Testis (tissue), 3 donors: ENCODE measurements around the gene UMPS. TPM values are rescaled to one million over a fixed set of nuclear protein-coding genes. Genes with fewer than 3 reads are reported as not detected.
"Not testable (repeated sequence)": the region's sequence is repeated elsewhere in the genome, so short reads cannot be mapped to it uniquely, and the experiment has no call there.

Experiments used
- DNase-seq: peaks from one replicate; pipeline ENCODE4 v3.0.0-alpha.2; 2019
- H3K27ac ChIP-seq, 2 donors: fragments of 200-600 bp; sonication (generic); one replicate each; pipeline ENCODE4 v1.5.1; 2019
- H3K27me3 ChIP-seq: fragments of 200-600 bp; sonication (generic); one replicate; pipeline ENCODE4 v1.5.1; 2019
- H3K36me3 ChIP-seq: fragments of 200-600 bp; sonication (generic); one replicate; pipeline ENCODE4 v1.5.1; 2017; ENCODE audit warnings: low read depth; ENCODE audit errors: missing control alignments
- H3K4me1 ChIP-seq: fragments of 200-600 bp; sonication (generic); one replicate; pipeline ENCODE4 v1.5.1; 2019
- H3K4me3 ChIP-seq, 2 donors: fragments of 200-600 bp; sonication (generic); one replicate each; pipeline ENCODE4 v1.5.1; 2017 to 2019
- H3K9me3 ChIP-seq: fragments of 200-600 bp; sonication (generic); one replicate; pipeline ENCODE4 v1.5.1; 2017
- CTCF ChIP-seq, 3 experiments: fragments of 450-650 bp in 2 of 3; fragments of 200-600 bp in 1 of 3; sonication (generic) in 1 of 3; IDR thresholded peaks; one replicate each; pipeline ENCODE4 v1.5.1; 2016 to 2019; ENCODE audit warnings: antibody characterized with exemption in 3 of 3, mild to moderate bottlenecking in 2 of 3, moderate library complexity in 1 of 3
- POLR2A ChIP-seq: fragments of 450-650 bp; IDR thresholded peaks from one replicate; pipeline ENCODE4 v1.6.1; 2017; ENCODE audit warnings: antibody characterized with exemption, mild to moderate bottlenecking, moderate library complexity
- WGBS, 2 donors: methylation state at CpG; one replicate each; pipeline ENCODE4 v1.1.5; 2018; 5-methylcytosine and 5-hydroxymethylcytosine counted together
- intact Hi-C: fragments of 100-400 bp; cut with DNase I; formaldehyde crosslinking; loops from one replicate; pipeline ENCODE4 v1.15.1; 2023; ENCODE audit warnings: low total_unique reads
- polyA plus RNA-seq: library from polyadenylated mRNA; stranded (reverse); fragments of 350-450 nt; fragmentation: Illumina TruSeq; extraction: RNeasy Lipid Tissue Mini Kit (QIAGEN cat#74804); gene quantifications from one replicate; pipeline ENCODE4 v1.2.3, GENCODE V29; 2014; ENCODE audit warnings: low read depth, low replicate concordance; ENCODE audit not compliant: insufficient read depth
- total RNA-seq, 2 donors: library from RNA; depleted of rRNA; stranded (reverse); fragments of >200 nt; gene quantifications; one replicate each; pipeline ENCODE4 v1.2.3, GENCODE V29; 2016

The UMPS gene
- total and polyA plus RNA-seq, 3 donors from 2014 or later, result 20.0 to 26.8 (median 24.6) TPM

GRCh38 chr3:124781476-124782376, 51.5 kb downstream of the UMPS start:
- intact Hi-C loops, result loop anchor here (10.0 kb wide), 1 partner anchor 113 kb away; no protein-coding TSS in a partner anchor
- Histone ChIP-seq H3K9me3 (no peaks in the 10 kb centered on the region), H3K36me3 (no peaks in the 10 kb centered on the region), H3K4me3 (no peak overlapping the region), H3K4me1 (peaks cover 41% of the 10 kb centered on the region), H3K27me3 (no peaks in the 10 kb centered on the region), H3K27ac (peak overlapping the region; percentile 84 to 85)
- no peak for TF ChIP-seq CTCF (IDR thresholded peaks at IDR 0.05)
- TF ChIP-seq POLR2A, result no peak
- no peak for DNase-seq
- 54 to 67% methylated on average over 8 of the region's 8 CpGs for WGBS, 2 donors

- not testable (repeated sequence) for H3K4me3 ChIP-seq, H3K9me3 ChIP-seq, DNase-seq, H3K27me3 ChIP-seq, H3K27ac ChIP-seq, H3K36me3 ChIP-seq
- 89 to 93% methylated on average over 6 of the region's 6 CpGs for WGBS, 2 donors
- peaks cover 47% of the 10 kb centered on the region for H3K4me1 ChIP-seq
- intact Hi-C loops, result loop anchor here (10.0 kb wide), 1 partner anchor 112 kb away; no protein-coding TSS in a partner anchor
Measured at GRCh38 chr3:124782377-124782712, 52.1 kb downstream of the UMPS start.

GRCh38 chr3:124783696-124784095, 53.4 kb downstream of the UMPS start:
- Histone ChIP-seq H3K27me3 (no peaks in the 10 kb centered on the region), H3K36me3 (no peaks in the 10 kb centered on the region), H3K9me3 (no peaks in the 10 kb centered on the region), H3K4me1 (peaks cover 55% of the 10 kb centered on the region), H3K4me3 (no peak overlapping the region), H3K27ac (no peak overlapping the region)
- WGBS, 2 donors, result 82 to 85% methylated on average over 4 of the region's 4 CpGs
- no peak for DNase-seq
- intact Hi-C loops, result loop anchor here (10.0 kb wide), 1 partner anchor 111 kb away; no protein-coding TSS in a partner anchor
- no peak for TF ChIP-seq POLR2A
- no peak for TF ChIP-seq CTCF (IDR thresholded peaks at IDR 0.05)

GRCh38 chr3:124784686-124785382, 54.6 kb downstream of the UMPS start:
- no peak for DNase-seq
- Histone ChIP-seq H3K27ac (no peak overlapping the region), H3K4me3 (no peak overlapping the region), H3K27me3 (no peaks in the 10 kb centered on the region), H3K9me3 (no peaks in the 10 kb centered on the region), H3K4me1 (peaks cover 50% of the 10 kb centered on the region), H3K36me3 (no peaks in the 10 kb centered on the region)
- WGBS, 2 donors, result 72 to 78% methylated on average over 16 to 17 of the region's 17 CpGs
- TF ChIP-seq POLR2A (no peak), CTCF (IDR thresholded peaks at IDR 0.05) (no peak)
- intact Hi-C loops, result loop anchor here (10.0 kb wide), 1 partner anchor 110 kb away; no protein-coding TSS in a partner anchor

GRCh38 chr3:124785973-124786372, 55.7 kb downstream of the UMPS start:
- Histone ChIP-seq H3K27ac (peak overlapping the region in 1 of 2 donors; percentile 85), H3K4me3 (no peak overlapping the region), H3K4me1 (peaks cover 38% of the 10 kb centered on the region), H3K27me3 (no peaks in the 10 kb centered on the region), H3K9me3 (no peaks in the 10 kb centered on the region), H3K36me3 (no peaks in the 10 kb centered on the region)
- DNase-seq, result no peak
- intact Hi-C loops, result loop anchor here (10.0 kb wide), 1 partner anchor 109 kb away; no protein-coding TSS in a partner anchor
- TF ChIP-seq POLR2A, result no peak
- no peak for TF ChIP-seq CTCF (IDR thresholded peaks at IDR 0.05)
- WGBS, 2 donors, result 75 to 82% methylated on average over 3 of the region's 3 CpGs
